Ascending aorta (tissue), 2 donors: Measurements from ENCODE around the gene TMEM132C. TPM values are rescaled to one million over a fixed set of nuclear protein-coding genes. Genes with fewer than 3 reads are reported as not detected.

ENCODE experiments used
- DNase-seq, 2 donors: peaks; one replicate each; pipeline ENCODE4 v3.0.0-alpha.2; 2019; ENCODE audit warnings: low spot score in 2 of 2
- H3K27ac ChIP-seq, 2 donors: fragments of 200-600 bp; sonication (generic); one replicate each; pipeline ENCODE4 v1.5.1; 2016 to 2017; ENCODE audit warnings: mild to moderate bottlenecking in 1 of 2
- H3K27me3 ChIP-seq: fragments of 200-600 bp; sonication (generic); one replicate; pipeline ENCODE4 v1.5.1; 2017
- H3K36me3 ChIP-seq, 2 donors: fragments of 200-600 bp; sonication (generic); one replicate each; pipeline ENCODE4 v1.5.1; 2016
- H3K4me1 ChIP-seq, 2 donors: fragments of 200-600 bp; sonication (generic); one replicate each; pipeline ENCODE4 v1.5.1; 2016 to 2017; ENCODE audit warnings: mild to moderate bottlenecking in 1 of 2
- H3K4me3 ChIP-seq, 2 donors: fragments of 200-600 bp; sonication (generic); one replicate each; pipeline ENCODE4 v1.5.1; 2016 to 2017; ENCODE audit warnings: mild to moderate bottlenecking in 1 of 2
- H3K9me3 ChIP-seq, 2 donors: fragments of 200-600 bp; sonication (generic); one replicate each; pipeline ENCODE4 v1.5.1; 2016
- intact Hi-C: fragments of 100-400 bp; cut with DNase I; formaldehyde crosslinking; loops from one replicate; pipeline ENCODE4 v1.15.1; 2023
- total RNA-seq: library from RNA; depleted of rRNA; stranded (reverse); fragments of >200 nt; gene quantifications from one replicate; pipeline ENCODE4 v1.1.0, GENCODE V29; 2016
- TF ChIP-seq, protein P1 (sequence below), 3 experiments: fragments of 200-600 bp in 2 of 3; fragments of 450-650 bp in 1 of 3; sonication (generic) in 2 of 3; IDR thresholded peaks; one replicate each; pipeline ENCODE4 v1.5.1; 2016 to 2019; ENCODE audit warnings: antibody characterized with exemption in 3 of 3, mild to moderate bottlenecking in 1 of 3, moderate library complexity in 1 of 3

Gene TMEM132C
- total RNA-seq, 1 donor from 2014 or later = 0.96 TPM

DNA sequence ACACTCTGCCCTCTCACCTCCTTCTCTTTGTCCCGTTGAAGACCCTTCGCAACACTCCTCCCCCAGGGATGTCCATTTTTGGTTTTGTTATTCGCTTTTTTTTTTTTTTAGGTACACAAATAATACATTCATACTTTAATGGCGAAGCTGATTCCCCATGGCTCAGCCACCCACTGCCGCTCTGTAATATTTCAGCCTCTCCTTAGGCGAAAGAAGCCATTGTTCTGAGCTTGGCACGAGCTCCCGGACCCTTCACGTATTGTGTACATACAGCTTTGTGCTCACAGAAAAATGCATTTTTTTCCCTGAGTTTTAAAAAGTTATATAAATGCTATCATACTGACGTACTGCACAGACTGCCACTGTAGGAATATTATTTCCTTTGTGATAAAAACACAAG lies 115.0 kb downstream of the TMEM132C start:
- Histone ChIP-seq H3K4me3 (no peak overlapping the region), H3K4me1 (no peaks in the 10 kb centered on the region), H3K36me3 (no peaks in the 10 kb centered on the region), H3K9me3 (no peaks in the 10 kb centered on the region), H3K27ac (no peak overlapping the region), H3K27me3 (no peaks in the 10 kb centered on the region)
- TF ChIP-seq, protein P1, sequence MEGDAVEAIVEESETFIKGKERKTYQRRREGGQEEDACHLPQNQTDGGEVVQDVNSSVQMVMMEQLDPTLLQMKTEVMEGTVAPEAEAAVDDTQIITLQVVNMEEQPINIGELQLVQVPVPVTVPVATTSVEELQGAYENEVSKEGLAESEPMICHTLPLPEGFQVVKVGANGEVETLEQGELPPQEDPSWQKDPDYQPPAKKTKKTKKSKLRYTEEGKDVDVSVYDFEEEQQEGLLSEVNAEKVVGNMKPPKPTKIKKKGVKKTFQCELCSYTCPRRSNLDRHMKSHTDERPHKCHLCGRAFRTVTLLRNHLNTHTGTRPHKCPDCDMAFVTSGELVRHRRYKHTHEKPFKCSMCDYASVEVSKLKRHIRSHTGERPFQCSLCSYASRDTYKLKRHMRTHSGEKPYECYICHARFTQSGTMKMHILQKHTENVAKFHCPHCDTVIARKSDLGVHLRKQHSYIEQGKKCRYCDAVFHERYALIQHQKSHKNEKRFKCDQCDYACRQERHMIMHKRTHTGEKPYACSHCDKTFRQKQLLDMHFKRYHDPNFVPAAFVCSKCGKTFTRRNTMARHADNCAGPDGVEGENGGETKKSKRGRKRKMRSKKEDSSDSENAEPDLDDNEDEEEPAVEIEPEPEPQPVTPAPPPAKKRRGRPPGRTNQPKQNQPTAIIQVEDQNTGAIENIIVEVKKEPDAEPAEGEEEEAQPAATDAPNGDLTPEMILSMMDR (IDR thresholded peaks at IDR 0.05) = no peak
- intact Hi-C loops = no loop called here
- DNase-seq = no peak

DNA sequence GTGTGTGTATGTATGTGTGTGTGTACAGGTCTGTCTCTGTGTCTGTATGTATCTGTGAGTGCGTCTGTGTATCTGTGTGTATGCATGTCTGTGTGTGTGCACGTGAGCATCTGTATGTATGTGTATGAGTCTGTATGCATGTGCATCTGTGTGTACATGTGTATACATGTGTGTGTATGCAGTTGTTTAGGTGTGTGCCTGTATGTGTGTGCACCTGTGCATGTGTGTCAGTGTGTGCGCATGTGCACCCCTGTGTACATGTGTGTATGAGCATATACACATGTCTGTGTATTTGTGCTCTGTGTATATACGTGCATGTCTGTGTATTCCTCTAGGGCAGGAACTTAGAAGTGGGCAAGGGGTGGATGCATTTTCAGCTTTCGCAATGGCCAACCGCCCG lies 116.0 kb downstream of the TMEM132C start:
- Histone ChIP-seq H3K9me3 (no peaks in the 10 kb centered on the region), H3K27ac (no peak overlapping the region), H3K27me3 (no peaks in the 10 kb centered on the region), H3K4me3 (no peak overlapping the region), H3K36me3 (no peaks in the 10 kb centered on the region), H3K4me1 (no peaks in the 10 kb centered on the region)
- no peak for DNase-seq
- intact Hi-C loops = no loop called here
- TF ChIP-seq, protein P1 (IDR thresholded peaks at IDR 0.05) = no peak

- no peak overlapping the region for H3K27ac ChIP-seq
- H3K27me3 ChIP-seq = no peaks in the 10 kb centered on the region
- H3K9me3 ChIP-seq = no peaks in the 10 kb centered on the region
- no peaks in the 10 kb centered on the region for H3K36me3 ChIP-seq
- DNase-seq = no peak
- intact Hi-C loops = no loop called here
- TF ChIP-seq, protein P1 (IDR thresholded peaks at IDR 0.05) = no peak
- H3K4me3 ChIP-seq = no peak overlapping the region
- no peaks in the 10 kb centered on the region for H3K4me1 ChIP-seq
Observed at GRCh38 chr12:128383357-128383937, 116.5 kb downstream of the TMEM132C start.

DNA sequence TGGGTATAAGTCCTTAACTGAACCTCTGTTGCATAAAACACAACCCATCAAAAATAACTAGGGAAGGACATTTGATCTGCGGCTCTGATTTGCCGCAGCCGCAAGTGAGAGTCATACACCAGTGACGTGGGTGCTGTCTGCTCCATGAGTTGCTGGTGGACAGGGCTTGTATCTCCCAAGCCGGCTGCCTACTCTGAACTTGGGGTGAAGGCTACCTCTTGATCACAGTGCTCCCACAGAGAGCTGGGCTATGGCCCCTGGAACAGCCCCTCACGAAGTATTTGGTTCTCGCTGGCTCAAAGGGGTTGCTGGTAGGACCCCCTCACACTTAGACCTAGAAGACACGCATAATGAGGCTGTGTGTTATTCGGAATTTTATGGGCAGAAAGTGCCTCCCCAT lies 118.8 kb downstream of the TMEM132C start:
- Histone ChIP-seq H3K27ac (no peak overlapping the region), H3K4me3 (no peak overlapping the region), H3K36me3 (no peaks in the 10 kb centered on the region), H3K9me3 (no peaks in the 10 kb centered on the region), H3K4me1 (no peaks in the 10 kb centered on the region), H3K27me3 (no peaks in the 10 kb centered on the region)
- intact Hi-C loops = no loop called here
- TF ChIP-seq, protein P1 (IDR thresholded peaks at IDR 0.05) = no peak
- no peak for DNase-seq

- no peaks in the 10 kb centered on the region for H3K27me3 ChIP-seq
- no peaks in the 10 kb centered on the region for H3K4me1 ChIP-seq
- H3K9me3 ChIP-seq = no peaks in the 10 kb centered on the region
- H3K27ac ChIP-seq = no peak overlapping the region
- no peak for DNase-seq
- intact Hi-C loops = no loop called here
- TF ChIP-seq, protein P1 (IDR thresholded peaks at IDR 0.05) = no peak
- no peaks in the 10 kb centered on the region for H3K36me3 ChIP-seq
- H3K4me3 ChIP-seq = no peak overlapping the region
Observed at GRCh38 chr12:128387811-128388422, 120.9 kb downstream of the TMEM132C start.
